Activated CD4-positive, alpha-beta T cell treated with anti-CD3 and anti-CD28 coated beads, Interleukin-2, amount 50 U/mL, for 1 hour (primary cell): Measurements from ENCODE around the gene AFG1L.
"Not testable (repeated sequence)": the region's sequence is repeated elsewhere in the genome, so short reads cannot be mapped to it uniquely, and the experiment has no call there.

Source experiments
- DNase-seq: peaks from one replicate; pipeline ENCODE4 v3.0.0-alpha.2; 2020

Gene AFG1L

GRCh38 chr6:108294727-108295625 lies at the start of gene AFG1L:
TSS of gene AFG1L (plus strand) at chr6:108295054. CDS start at chr6:108295080, 26 bp downstream.
- peak; percentile 84 for DNase-seq

- DNase-seq = not testable (repeated sequence)
Observed at GRCh38 chr6:108245095-108245494, 49.8 kb upstream of the AFG1L start.

DNA sequence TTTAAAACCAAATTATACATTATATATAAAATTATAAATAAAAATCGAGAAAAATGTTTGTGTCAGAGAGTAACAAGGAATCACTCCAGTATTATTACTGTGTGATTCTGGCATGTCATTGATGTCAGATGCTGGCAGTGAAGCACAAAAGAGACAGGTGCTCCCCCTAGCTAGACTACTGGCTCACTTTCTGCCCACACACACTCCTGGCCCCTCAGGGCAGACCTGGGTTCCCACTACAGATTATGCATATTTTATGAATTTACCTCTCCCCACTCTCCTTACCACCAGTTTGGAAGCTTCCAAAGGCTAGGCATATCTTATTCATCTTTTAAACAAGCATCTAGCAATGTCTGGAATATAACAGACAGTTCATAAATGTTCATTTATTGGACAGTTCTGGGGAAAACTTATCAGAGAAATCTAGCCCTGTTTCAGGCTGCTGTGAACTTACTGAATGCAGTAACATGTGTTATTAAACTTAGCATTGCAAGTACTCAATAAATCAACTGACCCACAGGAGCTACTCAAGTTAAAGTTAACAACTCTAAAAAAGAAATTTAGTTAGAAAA lies 46.8 kb upstream of the AFG1L start:
- DNase-seq = no peak

GRCh38 chr6:108250240-108250866 lies 44.5 kb upstream of the AFG1L start:
- no peak for DNase-seq

DNA sequence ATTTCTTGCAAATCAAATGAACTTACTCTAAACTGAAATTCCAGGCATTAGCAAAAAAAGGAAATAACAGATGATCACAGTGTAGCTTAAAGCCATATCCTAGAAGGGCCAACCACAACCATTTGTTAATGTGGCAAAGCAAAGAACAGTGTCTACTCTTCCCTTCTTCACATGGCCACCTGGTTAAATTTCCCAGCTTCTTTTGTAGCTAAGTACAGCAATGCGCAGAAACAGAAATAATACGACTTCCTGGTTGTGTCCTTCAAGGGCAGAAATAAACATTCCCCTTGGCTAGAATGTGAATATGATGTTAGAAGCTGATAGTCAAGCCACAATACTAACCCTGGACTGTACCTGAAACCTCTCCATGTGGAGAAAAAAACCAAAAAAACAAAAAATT lies 43.6 kb upstream of the AFG1L start:
- no peak for DNase-seq

GRCh38 chr6:108252055-108252454 lies 42.8 kb upstream of the AFG1L start:
- no peak for DNase-seq

DNA sequence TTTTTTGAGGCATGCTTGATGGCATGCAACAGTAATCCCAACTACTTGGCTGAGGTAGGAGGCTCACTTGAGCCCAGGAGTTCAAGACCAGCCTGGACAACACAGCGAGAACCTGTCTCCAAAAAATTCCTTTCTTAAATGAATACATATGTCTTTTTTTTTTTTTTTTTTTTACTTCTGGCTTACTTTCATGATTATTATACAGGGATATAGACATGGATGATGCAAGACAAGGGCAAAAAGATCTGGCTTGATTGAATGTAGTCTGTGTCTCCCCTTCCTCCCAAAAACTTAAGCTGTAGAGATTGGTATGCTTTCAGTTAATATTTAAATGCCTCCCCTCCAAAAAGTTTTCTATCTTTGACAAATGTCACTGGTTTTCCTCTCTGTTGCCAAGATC lies 41.6 kb upstream of the AFG1L start:
- no peak for DNase-seq

DNA sequence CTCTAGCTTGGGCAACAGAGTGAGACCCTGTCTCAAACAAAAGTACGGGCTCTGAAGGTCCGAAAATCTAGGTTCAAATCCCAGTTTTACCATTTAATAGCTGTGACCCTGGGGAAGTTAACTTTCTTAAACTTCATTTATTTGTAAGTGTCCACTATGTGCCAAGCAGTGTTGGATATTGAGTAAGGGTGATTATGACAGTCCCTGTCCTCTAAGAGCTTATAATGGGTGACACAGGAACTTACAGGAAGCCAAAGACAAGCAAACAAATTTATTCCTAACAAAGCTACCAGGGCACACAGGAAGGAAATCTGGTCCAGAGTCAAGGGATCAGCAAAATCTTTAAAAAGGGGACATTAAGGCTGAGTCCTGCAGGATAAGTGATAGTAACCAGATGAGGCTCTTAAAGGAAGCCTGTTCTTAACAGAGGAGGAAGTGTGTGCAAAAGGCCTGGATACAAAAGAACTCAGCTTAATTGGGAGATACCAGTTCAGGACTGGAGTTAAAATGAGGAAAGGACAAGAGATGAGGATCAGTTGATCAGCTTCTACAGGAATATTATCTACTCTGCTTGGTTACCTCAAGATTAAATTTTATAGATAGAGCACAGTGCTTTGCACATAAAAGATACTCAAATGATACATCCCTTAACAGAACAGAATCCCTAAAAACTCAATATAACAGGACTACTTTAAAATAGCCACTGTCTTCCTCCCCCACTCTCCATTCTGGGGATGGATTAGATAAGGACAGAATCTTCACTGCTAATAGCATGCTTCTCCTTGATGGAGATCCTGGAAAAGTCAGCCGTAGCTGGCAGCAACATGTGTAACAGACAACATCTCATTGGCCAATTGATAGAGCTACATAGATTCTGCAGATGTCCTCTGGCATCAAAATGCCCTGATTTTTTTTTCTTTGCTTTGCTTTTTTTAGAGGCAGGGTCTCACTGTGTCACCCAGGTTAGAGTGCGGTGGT lies 40.1 kb upstream of the AFG1L start:
- no peak for DNase-seq

GRCh38 chr6:108260126-108260808 lies 34.6 kb upstream of the AFG1L start:
- peak; percentile 6 for DNase-seq

- peak; percentile 81 for DNase-seq
Observed at GRCh38 chr6:108260809-108261569, 33.9 kb upstream of the AFG1L start, which contains the start of gene SNX3. TSS of gene SNX3 (minus strand) at chr6:108261040. CDS start at chr6:108260921, 119 bp downstream.

- DNase-seq = no peak
Observed at GRCh38 chr6:108263371-108263770, 31.5 kb upstream of the AFG1L start.

- no peak for DNase-seq
Observed at GRCh38 chr6:108268845-108269244, 26.0 kb upstream of the AFG1L start.

GRCh38 chr6:108269955-108270354 lies 24.9 kb upstream of the AFG1L start:
- not testable (repeated sequence) for DNase-seq

DNA sequence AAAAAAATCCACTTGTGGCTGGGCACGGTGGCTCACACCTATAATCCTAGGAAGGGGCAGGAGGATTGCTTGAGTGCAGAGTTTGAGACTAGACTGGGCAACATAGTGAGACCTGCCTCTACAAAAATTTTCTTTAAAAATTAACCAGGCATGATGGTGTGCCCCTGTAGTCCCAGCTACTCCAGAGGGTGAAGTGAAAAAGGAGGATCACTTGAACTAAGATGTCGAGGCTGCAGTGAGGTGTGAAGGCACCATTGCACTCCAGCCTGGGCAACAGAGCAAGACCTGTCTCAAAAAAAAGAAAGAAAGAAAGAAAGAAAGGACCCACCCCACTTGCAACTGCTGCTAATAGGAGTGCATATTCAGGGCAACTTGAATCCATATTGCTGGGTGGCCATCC lies 20.3 kb upstream of the AFG1L start:
- no peak for DNase-seq

DNA sequence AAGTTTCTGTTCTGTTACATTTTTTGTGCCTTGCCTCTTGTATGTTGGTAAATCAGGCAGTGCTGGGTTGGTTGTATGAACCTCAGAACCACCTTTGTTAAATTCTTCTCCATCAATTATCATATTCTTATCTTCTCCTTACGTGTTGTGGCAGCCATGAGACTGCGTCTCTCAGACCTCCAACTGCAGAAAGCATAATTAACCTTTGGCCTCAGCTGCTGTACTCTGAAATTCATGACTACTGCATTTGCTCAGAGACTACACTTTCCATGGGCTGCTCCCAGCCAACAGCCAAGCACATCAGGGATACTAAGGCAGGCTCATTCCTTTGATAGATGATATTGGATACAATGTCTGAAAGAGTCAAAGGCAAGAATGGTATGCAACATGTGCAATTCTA lies 18.9 kb upstream of the AFG1L start:
- no peak for DNase-seq

- DNase-seq = no peak
Observed at GRCh38 chr6:108277295-108277694, 17.6 kb upstream of the AFG1L start.

DNA sequence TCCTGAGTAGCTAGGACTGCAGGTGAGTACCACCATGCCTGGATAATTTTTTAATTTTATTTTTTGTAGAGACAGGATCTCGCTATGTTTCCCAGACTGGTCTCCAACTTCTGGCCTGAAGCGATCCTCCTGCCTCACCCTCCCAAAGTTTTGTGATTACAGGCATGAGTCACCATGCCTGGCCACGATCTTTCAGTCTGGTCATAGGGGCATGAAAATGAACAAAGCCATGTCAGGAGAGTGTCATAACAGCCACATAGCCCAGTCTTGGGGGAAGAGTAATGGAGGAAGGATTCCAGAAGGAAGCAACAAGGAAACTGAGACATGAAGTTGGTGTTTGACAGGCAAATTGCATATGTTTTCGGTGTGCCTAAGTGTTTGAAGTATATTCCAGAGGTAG lies 17.0 kb upstream of the AFG1L start:
- no peak for DNase-seq

DNA sequence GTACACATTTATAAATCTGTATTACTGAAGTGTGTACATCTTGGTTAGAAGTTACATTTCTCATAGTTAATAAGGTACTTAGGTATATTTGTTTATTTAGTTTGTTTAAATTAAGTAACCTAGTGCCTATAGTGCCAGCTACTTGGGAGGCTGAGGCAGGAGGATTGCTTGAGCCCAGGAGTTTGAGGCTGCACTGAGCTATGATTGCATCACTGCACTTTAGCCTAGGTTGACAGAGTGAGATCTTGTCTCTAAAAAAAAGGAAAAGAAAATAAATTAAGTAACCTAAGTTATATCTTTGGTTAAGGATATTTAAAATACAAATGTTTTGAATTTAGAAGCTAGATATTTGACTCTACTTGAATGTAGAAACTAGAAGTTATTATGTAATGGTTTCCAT lies 9.5 kb upstream of the AFG1L start:
- DNase-seq = no peak

DNA sequence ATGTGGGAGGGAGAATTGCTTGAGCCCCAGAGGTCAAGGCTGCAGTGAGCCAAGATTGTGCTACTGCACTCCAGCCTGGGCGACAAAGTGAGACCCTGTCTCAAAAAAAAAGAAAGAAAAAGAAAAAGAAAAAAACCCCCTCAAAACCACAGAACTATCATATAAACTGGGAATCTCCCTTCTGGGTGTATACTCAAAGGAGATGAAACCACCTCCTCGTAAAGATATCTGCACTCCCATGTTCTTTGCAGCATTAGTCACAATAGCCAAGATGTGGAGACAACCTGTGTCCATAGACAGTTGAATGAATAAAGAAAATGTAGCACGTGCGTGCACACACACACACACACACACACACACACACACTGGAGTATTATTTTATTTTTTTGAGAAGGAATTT lies 8.5 kb upstream of the AFG1L start:
- DNase-seq = no peak

- DNase-seq = no peak
Observed at GRCh38 chr6:108287373-108287772, 7.5 kb upstream of the AFG1L start.

- no peak for DNase-seq
Observed at GRCh38 chr6:108288742-108289141, 6.1 kb upstream of the AFG1L start.
